Neural progenitor cell (in vitro differentiated cells): ENCODE data around the gene MED9. TPM values are rescaled to one million over a fixed set of nuclear protein-coding genes. Genes with fewer than 3 reads are reported as not detected.
A peak's percentile ranks its signal among the peaks of the same experiment; 100 is the strongest.

Experiments used
- DNase-seq: peaks from one replicate; pipeline ENCODE4 v3.0.0-alpha.2; 2016; ENCODE audit warnings: low spot score
- H2AFZ ChIP-seq: fragments of 200-600 bp; sonication (generic); replicated peaks from 2 replicates; pipeline ENCODE4 v1.6.1; 2016; ENCODE audit warnings: antibody characterized with exemption
- H3F3A ChIP-seq: fragments of 200-600 bp; sonication (generic); 2 replicates; pipeline ENCODE4 v1.6.1; 2016; ENCODE audit warnings: antibody characterized with exemption, low read depth
- H3K27ac ChIP-seq: fragments of 200-600 bp; sonication (generic); 2 replicates; pipeline ENCODE4 v1.5.1; 2016; ENCODE audit warnings: mild to moderate bottlenecking
- H3K27me3 ChIP-seq: fragments of 200-600 bp; sonication (generic); 2 replicates; pipeline ENCODE4 v1.6.1; 2016; ENCODE audit warnings: mild to moderate bottlenecking, moderate library complexity
- H3K36me3 ChIP-seq: fragments of 200-600 bp; sonication (generic); 2 replicates; pipeline ENCODE4 v1.5.1; 2016
- H3K4me1 ChIP-seq: fragments of 200-600 bp; sonication (generic); 2 replicates; pipeline ENCODE4 v1.6.1; 2016; ENCODE audit warnings: mixed run types
- H3K4me2 ChIP-seq: fragments of 200-600 bp; sonication (generic); 2 replicates; pipeline ENCODE4 v1.6.1; 2016
- H3K4me3 ChIP-seq: fragments of 200-600 bp; sonication (generic); 2 replicates; pipeline ENCODE4 v1.5.1; 2016
- H3K79me2 ChIP-seq: fragments of 200-600 bp; sonication (generic); 2 replicates; pipeline ENCODE4 v1.6.1; 2016; ENCODE audit warnings: low read depth
- H3K9ac ChIP-seq: fragments of 200-600 bp; sonication (generic); 2 replicates; pipeline ENCODE4 v1.6.1; 2016
- H3K9me3 ChIP-seq: fragments of 200-600 bp; sonication (generic); 2 replicates; pipeline ENCODE4 v1.5.1; 2016; ENCODE audit warnings: low read depth
- H4K20me1 ChIP-seq: fragments of 200-600 bp; sonication (generic); 2 replicates; pipeline ENCODE4 v1.6.1; 2016; ENCODE audit warnings: low read depth
- H3K27ac Mint-ChIP-seq: 3 replicates; pipeline ENCODE4 v1.8.0; 2021; ENCODE audit warnings: mixed read lengths
- H3K27me3 Mint-ChIP-seq: 2 replicates; pipeline ENCODE4 v1.8.0; 2022; ENCODE audit warnings: low read depth, mild to moderate bottlenecking, inconsistent platforms, moderate library complexity, mixed read lengths; ENCODE audit not compliant: insufficient read depth
- H3K36me3 Mint-ChIP-seq: 3 replicates; pipeline ENCODE4 v1.8.0; 2021; ENCODE audit warnings: mixed read lengths
- H3K4me1 Mint-ChIP-seq: 3 replicates; pipeline ENCODE4 v1.8.0; 2021; ENCODE audit warnings: mixed read lengths
- H3K4me3 Mint-ChIP-seq: 3 replicates; pipeline ENCODE4 v1.8.0; 2021; ENCODE audit warnings: mild to moderate bottlenecking, moderate library complexity, mixed read lengths
- H3K9me3 Mint-ChIP-seq: 3 replicates; pipeline ENCODE4 v1.8.0; 2020; ENCODE audit warnings: mixed read lengths
- CTCF ChIP-seq: fragments of 200-600 bp; sonication (generic); IDR thresholded peaks from 2 replicates; pipeline ENCODE4 v1.5.1; 2017; ENCODE audit warnings: antibody characterized with exemption, mild to moderate bottlenecking
- EZH2 ChIP-seq: fragments of 200-600 bp; sonication (generic); IDR thresholded peaks from 2 replicates; pipeline ENCODE4 v1.6.1; 2017; ENCODE audit warnings: antibody characterized with exemption, mild to moderate bottlenecking, moderate library complexity
- EZH2phosphoT487 ChIP-seq: fragments of 200-600 bp; sonication (generic); IDR thresholded peaks from 2 replicates; pipeline ENCODE4 v1.6.1; 2017; ENCODE audit warnings: antibody characterized with exemption
- total RNA-seq: library from RNA; depleted of rRNA; stranded (reverse); fragments of >200 nt; gene quantifications from 2 replicates; pipeline ENCODE4 v1.2.3, GENCODE V29; 2015; ENCODE audit warnings: low replicate concordance

Gene MED9
- total RNA-seq, 1 donor from 2014 or later, result 15.7 TPM

- peaks cover 52% of the 10 kb centered on the region for H4K20me1 ChIP-seq
- DNase-seq, result peak; percentile 63
- H3K4me1 Mint-ChIP-seq, result peaks cover 31% of the 10 kb centered on the region
- H3K27ac ChIP-seq, result no peak overlapping the region
- H3K27ac Mint-ChIP-seq, result no peak overlapping the region
- peak overlapping the region; percentile 88 for H3K4me3 Mint-ChIP-seq
- no peaks in the 10 kb centered on the region for H3K79me2 ChIP-seq
- H3F3A ChIP-seq, result peaks cover 39% of the 10 kb centered on the region
- H3K27me3 Mint-ChIP-seq, result peaks cover 16% of the 10 kb centered on the region
- H3K4me3 ChIP-seq, result peak overlapping the region; percentile 67
- H3K4me2 ChIP-seq, result peak overlapping the region; percentile 85
- H3K9me3 ChIP-seq, result no peaks in the 10 kb centered on the region
- peaks cover 9% of the 10 kb centered on the region for H3K36me3 Mint-ChIP-seq
- H3K9ac ChIP-seq, result no peak overlapping the region
- H3K36me3 ChIP-seq, result no peaks in the 10 kb centered on the region
- TF ChIP-seq EZH2 (peak; percentile 78), CTCF (no peak), EZH2phosphoT487 (peak; percentile 85)
- H3K4me1 ChIP-seq, result peaks cover 47% of the 10 kb centered on the region
- H2AFZ ChIP-seq, result no peak overlapping the region
- H3K9me3 Mint-ChIP-seq, result no peaks in the 10 kb centered on the region
- H3K27me3 ChIP-seq, result peaks cover 31% of the 10 kb centered on the region
Observed at GRCh38 chr17:17495536-17496188, 18.9 kb downstream of the MED9 start.

GRCh38 chr17:17496189-17497064 is 19.6 kb downstream of the MED9 start, which contains the start of gene RASD1:
Gene RASD1 (minus strand): TSS chr17:17496395. CDS start chr17:17496181, 214 bp downstream.
- TF ChIP-seq EZH2, result no peak
- peak; percentile 13 for TF ChIP-seq EZH2phosphoT487
- TF ChIP-seq CTCF, result peak; percentile 90
- H4K20me1 ChIP-seq, result peaks cover 45% of the 10 kb centered on the region
- no peaks in the 10 kb centered on the region for H3K9me3 ChIP-seq
- H3K4me2 ChIP-seq, result peak within 1 kb of the TSS; percentile 85
- Mint-ChIP-seq H3K27me3 (peaks cover 16% of the 10 kb centered on the region), H3K36me3 (peaks cover 9% of the 10 kb centered on the region), H3K9me3 (no peaks in the 10 kb centered on the region), H3K4me1 (peaks cover 31% of the 10 kb centered on the region), H3K27ac (no peak within 1 kb of the TSS), H3K4me3 (peak within 1 kb of the TSS; percentile 88)
- H3K4me1 ChIP-seq, result peaks cover 47% of the 10 kb centered on the region
- peak within 1 kb of the TSS; percentile 92 for H2AFZ ChIP-seq
- DNase-seq, result peak; percentile 92
- peak within 1 kb of the TSS; percentile 67 for H3K4me3 ChIP-seq
- no peak within 1 kb of the TSS for H3K27ac ChIP-seq
- peaks cover 39% of the 10 kb centered on the region for H3F3A ChIP-seq
- H3K79me2 ChIP-seq, result no peaks in the 10 kb centered on the region
- no peaks in the 10 kb centered on the region for H3K36me3 ChIP-seq
- H3K27me3 ChIP-seq, result peaks cover 31% of the 10 kb centered on the region
- H3K9ac ChIP-seq, result no peak within 1 kb of the TSS

- H3F3A ChIP-seq, result peaks cover 37% of the 10 kb centered on the region
- H3K79me2 ChIP-seq, result no peaks in the 10 kb centered on the region
- H3K36me3 Mint-ChIP-seq, result peaks cover 4% of the 10 kb centered on the region
- H3K27me3 Mint-ChIP-seq, result peaks cover 16% of the 10 kb centered on the region
- H3K4me3 ChIP-seq, result peak overlapping the region; percentile 67
- peak overlapping the region; percentile 80 for H3K4me3 Mint-ChIP-seq
- peaks cover 40% of the 10 kb centered on the region for H3K4me1 ChIP-seq
- H3K4me1 Mint-ChIP-seq, result peaks cover 31% of the 10 kb centered on the region
- peak overlapping the region; percentile 78 for H2AFZ ChIP-seq
- no peak overlapping the region for H3K9ac ChIP-seq
- no peak for DNase-seq
- H3K9me3 ChIP-seq, result no peaks in the 10 kb centered on the region
- H3K27me3 ChIP-seq, result peaks cover 31% of the 10 kb centered on the region
- no peaks in the 10 kb centered on the region for H3K9me3 Mint-ChIP-seq
- TF ChIP-seq CTCF (no peak), EZH2 (no peak), EZH2phosphoT487 (no peak)
- no peak overlapping the region for H3K27ac ChIP-seq
- no peaks in the 10 kb centered on the region for H3K36me3 ChIP-seq
- no peak overlapping the region for H3K27ac Mint-ChIP-seq
- peaks cover 36% of the 10 kb centered on the region for H4K20me1 ChIP-seq
- peak overlapping the region; percentile 85 for H3K4me2 ChIP-seq
Observed at GRCh38 chr17:17497065-17497844, 20.5 kb downstream of the MED9 start.
